ENCODE measurements around the gene KBTBD8.

Gene KBTBD8

GRCh38 chr3:67028001-67028784, 30.1 kb downstream of the KBTBD8 start:
- Histone ChIP-seq H3K79me2 (ENCODE audit: control insufficient read depth, insufficient read depth, low read length, poor library complexity) (no peaks in the 10 kb centered on the region), H2BK12ac (ENCODE audit: low read length) (no peak overlapping the region), H3K14ac (ENCODE audit: low read length) (no peak overlapping the region), H3K4me3 (ENCODE audit: low read depth, low read length) (no peak overlapping the region), H2AK5ac (ENCODE audit: low read length) (no peak overlapping the region), H4K91ac (ENCODE audit: low read depth, low read length) (no peak overlapping the region), H4K12ac (ENCODE audit: low read depth, low read length) (no peak overlapping the region), H3K9ac (ENCODE audit: low read length) (no peak overlapping the region), H2BK5ac (ENCODE audit: low read depth, low read length, poor library complexity) (no peak overlapping the region), H3K18ac (ENCODE audit: low read length) (no peak overlapping the region), H3K4ac (ENCODE audit: low read depth, low read length) (no peak overlapping the region), H4K8ac (ENCODE audit: low read depth, low read length) (no peak overlapping the region), H3K79me1 (ENCODE audit: low read length) (no peaks in the 10 kb centered on the region), H3K36me3 (ENCODE audit: control insufficient read depth in 1 of 2, insufficient read depth in 2 of 2, low read length in 2 of 2) (no peaks in the 10 kb centered on the region), H3K4me2 (ENCODE audit: low read length) (no peak overlapping the region), H2AFZ (ENCODE audit: insufficient read depth, low read length, poor library complexity) (no peak overlapping the region), H3K27me3 (ENCODE audit: insufficient read depth, low read length) (no peaks in the 10 kb centered on the region), H2BK120ac (ENCODE audit: insufficient read depth, low read length, poor library complexity) (no peak overlapping the region), H3K23ac (ENCODE audit: low read length) (no peak overlapping the region), H3K9me3 (ENCODE audit: insufficient read depth, low read depth, low read length) (no peaks in the 10 kb centered on the region), H3K27ac (ENCODE audit: low read depth, low read length) (no peak overlapping the region), H3K4me1 (ENCODE audit: control insufficient read depth in 1 of 2, insufficient read depth in 2 of 2, low read length in 2 of 2) (no peaks in the 10 kb centered on the region)
- WGBS (ENCODE audit: extremely low coverage, insufficient coverage, insufficient read length): no CpG with 5 or more reads among the region's 5 CpGs
- peak in 1 of 2 donors; percentile 35 for DNase-seq

- Histone ChIP-seq H3K4me2 (ENCODE audit: low read length) (no peak overlapping the region), H3K23ac (ENCODE audit: low read length) (no peak overlapping the region), H2BK5ac (ENCODE audit: low read depth, low read length, poor library complexity) (no peak overlapping the region), H3K9ac (ENCODE audit: low read length) (no peak overlapping the region), H2BK120ac (ENCODE audit: insufficient read depth, low read length, poor library complexity) (no peak overlapping the region), H3K4me3 (ENCODE audit: low read depth, low read length) (no peak overlapping the region), H3K4me1 (ENCODE audit: control insufficient read depth in 1 of 2, insufficient read depth in 2 of 2, low read length in 2 of 2) (no peaks in the 10 kb centered on the region), H3K9me3 (ENCODE audit: insufficient read depth, low read depth, low read length) (no peaks in the 10 kb centered on the region), H3K27ac (ENCODE audit: low read depth, low read length) (no peak overlapping the region), H3K4ac (ENCODE audit: low read depth, low read length) (no peak overlapping the region), H2AFZ (ENCODE audit: insufficient read depth, low read length, poor library complexity) (no peak overlapping the region), H3K18ac (ENCODE audit: low read length) (no peak overlapping the region), H2AK5ac (ENCODE audit: low read length) (no peak overlapping the region), H4K12ac (ENCODE audit: low read depth, low read length) (no peak overlapping the region), H3K27me3 (ENCODE audit: insufficient read depth, low read length) (no peaks in the 10 kb centered on the region), H3K79me2 (ENCODE audit: control insufficient read depth, insufficient read depth, low read length, poor library complexity) (no peaks in the 10 kb centered on the region), H4K8ac (ENCODE audit: low read depth, low read length) (no peak overlapping the region), H4K91ac (ENCODE audit: low read depth, low read length) (no peak overlapping the region), H3K14ac (ENCODE audit: low read length) (no peak overlapping the region), H3K79me1 (ENCODE audit: low read length) (no peaks in the 10 kb centered on the region), H3K36me3 (ENCODE audit: control insufficient read depth in 1 of 2, insufficient read depth in 2 of 2, low read length in 2 of 2) (no peaks in the 10 kb centered on the region), H2BK12ac (ENCODE audit: low read length) (no peak overlapping the region)
- no CpG with 5 or more reads among the region's 3 CpGs for WGBS (ENCODE audit: extremely low coverage, insufficient coverage, insufficient read length)
- DNase-seq: no peak
Measured at GRCh38 chr3:67030785-67031740, 33.0 kb downstream of the KBTBD8 start.

- no peaks in the 10 kb centered on the region for H3K79me1 ChIP-seq (ENCODE audit: low read length)
- H3K4me2 ChIP-seq (ENCODE audit: low read length): no peak overlapping the region
- no peaks in the 10 kb centered on the region for H3K36me3 ChIP-seq (ENCODE audit: control insufficient read depth in 1 of 2, insufficient read depth in 2 of 2, low read length in 2 of 2)
- no CpG with 5 or more reads among the region's 1 CpG for WGBS (ENCODE audit: extremely low coverage, insufficient coverage, insufficient read length)
- H3K14ac ChIP-seq (ENCODE audit: low read length): no peak overlapping the region
- H3K27ac ChIP-seq (ENCODE audit: low read depth, low read length): no peak overlapping the region
- no peak overlapping the region for H4K8ac ChIP-seq (ENCODE audit: low read depth, low read length)
- no peak overlapping the region for H3K4ac ChIP-seq (ENCODE audit: low read depth, low read length)
- H3K4me1 ChIP-seq (ENCODE audit: control insufficient read depth in 1 of 2, insufficient read depth in 2 of 2, low read length in 2 of 2): no peaks in the 10 kb centered on the region
- H4K91ac ChIP-seq (ENCODE audit: low read depth, low read length): no peak overlapping the region
- H2BK5ac ChIP-seq (ENCODE audit: low read depth, low read length, poor library complexity): no peak overlapping the region
- H2AK5ac ChIP-seq (ENCODE audit: low read length): no peak overlapping the region
- H3K4me3 ChIP-seq (ENCODE audit: low read depth, low read length): no peak overlapping the region
- H3K27me3 ChIP-seq (ENCODE audit: insufficient read depth, low read length): no peaks in the 10 kb centered on the region
- H3K18ac ChIP-seq (ENCODE audit: low read length): no peak overlapping the region
- H3K9me3 ChIP-seq (ENCODE audit: insufficient read depth, low read depth, low read length): no peaks in the 10 kb centered on the region
- no peak overlapping the region for H2BK120ac ChIP-seq (ENCODE audit: insufficient read depth, low read length, poor library complexity)
- no peak overlapping the region for H2AFZ ChIP-seq (ENCODE audit: insufficient read depth, low read length, poor library complexity)
- no peak for DNase-seq
- no peak overlapping the region for H4K12ac ChIP-seq (ENCODE audit: low read depth, low read length)
- H3K23ac ChIP-seq (ENCODE audit: low read length): no peak overlapping the region
- H3K9ac ChIP-seq (ENCODE audit: low read length): no peak overlapping the region
- no peak overlapping the region for H2BK12ac ChIP-seq (ENCODE audit: low read length)
- no peaks in the 10 kb centered on the region for H3K79me2 ChIP-seq (ENCODE audit: control insufficient read depth, insufficient read depth, low read length, poor library complexity)
Measured at GRCh38 chr3:67031986-67032385, 33.9 kb downstream of the KBTBD8 start.

- Histone ChIP-seq H2AFZ (ENCODE audit: insufficient read depth, low read length, poor library complexity) (no peak overlapping the region), H3K4me2 (ENCODE audit: low read length) (no peak overlapping the region), H2BK120ac (ENCODE audit: insufficient read depth, low read length, poor library complexity) (no peak overlapping the region), H3K36me3 (ENCODE audit: control insufficient read depth in 1 of 2, insufficient read depth in 2 of 2, low read length in 2 of 2) (no peaks in the 10 kb centered on the region), H3K27ac (ENCODE audit: low read depth, low read length) (no peak overlapping the region), H3K9me3 (ENCODE audit: insufficient read depth, low read depth, low read length) (no peaks in the 10 kb centered on the region), H3K4ac (ENCODE audit: low read depth, low read length) (no peak overlapping the region), H2BK12ac (ENCODE audit: low read length) (no peak overlapping the region), H3K14ac (ENCODE audit: low read length) (no peak overlapping the region), H2BK5ac (ENCODE audit: low read depth, low read length, poor library complexity) (no peak overlapping the region), H3K79me2 (ENCODE audit: control insufficient read depth, insufficient read depth, low read length, poor library complexity) (no peaks in the 10 kb centered on the region), H4K8ac (ENCODE audit: low read depth, low read length) (no peak overlapping the region), H2AK5ac (ENCODE audit: low read length) (no peak overlapping the region), H3K18ac (ENCODE audit: low read length) (no peak overlapping the region), H3K27me3 (ENCODE audit: insufficient read depth, low read length) (no peaks in the 10 kb centered on the region), H3K9ac (ENCODE audit: low read length) (no peak overlapping the region), H3K23ac (ENCODE audit: low read length) (no peak overlapping the region), H4K12ac (ENCODE audit: low read depth, low read length) (no peak overlapping the region), H3K4me3 (ENCODE audit: low read depth, low read length) (no peak overlapping the region), H3K4me1 (ENCODE audit: control insufficient read depth in 1 of 2, insufficient read depth in 2 of 2, low read length in 2 of 2) (no peaks in the 10 kb centered on the region), H3K79me1 (ENCODE audit: low read length) (no peaks in the 10 kb centered on the region), H4K91ac (ENCODE audit: low read depth, low read length) (no peak overlapping the region)
- DNase-seq: no peak
- no CpG with 5 or more reads among the region's 2 CpGs for WGBS (ENCODE audit: extremely low coverage, insufficient coverage, insufficient read length)
Measured at GRCh38 chr3:67033079-67033478, 35.0 kb downstream of the KBTBD8 start.
